ACC112 (cell line): ENCODE data around the gene PER3.

Experiments
- H2AFZ ChIP-seq: fragments of 200-600 bp; sonication (generic); one replicate; pipeline ENCODE4 v1.6.0; 2017; ENCODE audit warnings: antibody characterized with exemption, low read length; ENCODE audit not compliant: unreplicated experiment
- H3K27ac ChIP-seq: fragments of 200-600 bp; sonication (generic); 2 replicates; pipeline ENCODE4 v1.5.1; 2014; ENCODE audit warnings: low read depth, mild to moderate bottlenecking, antibody characterized with exemption, low read length, moderate library complexity
- H3K27me3 ChIP-seq: fragments of 200-600 bp; sonication (generic); 2 replicates; pipeline ENCODE4 v1.6.1; 2014; ENCODE audit warnings: mild to moderate bottlenecking, antibody characterized with exemption, low read length, moderate library complexity, mixed read lengths; ENCODE audit not compliant: insufficient read depth
- H3K36me3 ChIP-seq: fragments of 200-600 bp; sonication (generic); 2 replicates; pipeline ENCODE4 v1.6.1; 2016; ENCODE audit warnings: mild to moderate bottlenecking, antibody characterized with exemption, low read length, moderate library complexity, mixed read lengths; ENCODE audit not compliant: insufficient read depth
- H3K4me1 ChIP-seq: fragments of 200-600 bp; sonication (generic); one replicate; pipeline ENCODE4 v1.6.1; 2016; ENCODE audit warnings: low read length, mixed read lengths; ENCODE audit not compliant: insufficient read depth, unreplicated experiment, control insufficient read depth
- H3K4me3 ChIP-seq: fragments of 200-600 bp; sonication (generic); 2 replicates; pipeline ENCODE4 v1.5.1; 2014; ENCODE audit warnings: mild to moderate bottlenecking, low read depth, low read length
- H3K79me2 ChIP-seq: fragments of 200-600 bp; sonication (generic); one replicate; pipeline ENCODE4 v1.6.0; 2016; ENCODE audit warnings: low read length; ENCODE audit not compliant: control insufficient read depth, unreplicated experiment, insufficient read depth

Gene PER3

GRCh38 chr1:7865978-7866377 is 81.9 kb downstream of the PER3 start:
- no peaks in the 10 kb centered on the region for H3K27me3 ChIP-seq
- no peaks in the 10 kb centered on the region for H3K4me1 ChIP-seq
- no peaks in the 10 kb centered on the region for H3K79me2 ChIP-seq
- H3K27ac ChIP-seq = no peak overlapping the region
- H3K4me3 ChIP-seq = no peak overlapping the region
- no peak overlapping the region for H2AFZ ChIP-seq
- no peaks in the 10 kb centered on the region for H3K36me3 ChIP-seq

DNA sequence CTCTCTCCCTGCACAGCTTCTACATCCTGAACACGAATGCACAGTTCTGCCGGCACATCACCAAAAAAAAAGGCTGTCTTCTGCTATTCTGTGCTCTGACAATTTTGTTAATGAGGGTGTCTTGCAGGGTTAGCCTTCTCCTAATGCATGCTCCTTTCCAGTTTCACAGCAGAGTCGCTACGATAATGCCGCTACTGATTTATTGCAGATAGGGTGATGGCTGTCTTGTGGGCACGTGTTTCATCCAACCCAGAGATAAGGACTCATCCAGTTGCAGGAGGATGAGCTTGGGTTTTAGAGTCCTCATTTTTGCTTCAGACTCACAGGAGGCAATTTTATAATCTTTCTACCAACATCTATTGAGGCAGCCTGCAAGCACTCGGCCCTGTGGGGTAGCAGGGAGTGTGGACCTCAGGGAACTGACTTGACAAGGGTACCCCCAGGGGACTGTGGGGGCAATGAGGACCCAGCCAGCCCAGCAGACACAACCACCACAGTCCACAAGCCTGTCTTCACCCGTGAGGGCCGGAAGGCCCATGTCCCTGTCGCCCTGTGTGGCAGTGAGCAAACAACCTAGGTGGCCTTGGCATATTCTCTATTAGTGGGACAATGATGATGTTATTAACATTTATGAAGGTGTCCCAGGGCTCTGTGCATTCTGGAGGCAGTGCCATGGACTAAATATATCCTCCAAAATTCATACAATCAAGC is 84.1 kb downstream of the PER3 start:
- H3K79me2 ChIP-seq = no peaks in the 10 kb centered on the region
- no peak overlapping the region for H2AFZ ChIP-seq

GRCh38 chr1:7869136-7869920 is 85.2 kb downstream of the PER3 start:
- no peak overlapping the region for H3K27ac ChIP-seq
- H3K27me3 ChIP-seq = no peaks in the 10 kb centered on the region; the same call in 1 of the 2 replicates
- no peaks in the 10 kb centered on the region for H3K79me2 ChIP-seq
- H2AFZ ChIP-seq = no peak overlapping the region
- H3K36me3 ChIP-seq = no peaks in the 10 kb centered on the region
- H3K4me3 ChIP-seq = no peak overlapping the region
- H3K4me1 ChIP-seq = no peaks in the 10 kb centered on the region

More for the DNA sequence above, 84.1 kb downstream of the PER3 start:
- Histone ChIP-seq H3K27me3 (no peaks in the 10 kb centered on the region; the same call in 1 of the 2 replicates), H3K4me1 (no peaks in the 10 kb centered on the region), H3K4me3 (no peak overlapping the region), H3K27ac (no peak overlapping the region), H3K36me3 (no peaks in the 10 kb centered on the region)

DNA sequence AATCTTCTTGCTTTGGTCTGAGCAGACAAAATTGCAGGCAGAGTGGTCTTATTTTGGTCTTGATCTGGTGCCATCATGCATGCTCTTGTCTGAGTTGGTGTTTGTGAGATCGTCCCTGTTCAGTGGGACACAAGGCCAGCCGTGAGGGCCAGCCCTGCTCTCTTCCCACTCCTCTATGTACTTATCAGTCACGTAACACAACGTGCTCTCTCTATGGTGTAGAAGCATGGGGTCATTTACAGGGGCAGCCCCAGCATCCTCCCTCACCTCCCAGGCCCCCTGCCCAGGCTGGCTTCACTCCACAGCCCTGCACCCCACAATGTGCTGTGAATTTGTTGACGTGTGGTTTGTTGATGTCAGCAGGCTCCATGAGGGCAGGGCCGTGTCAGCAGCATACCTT is 87.0 kb downstream of the PER3 start:
- Histone ChIP-seq H3K27ac (no peak overlapping the region), H3K4me1 (no peaks in the 10 kb centered on the region), H3K79me2 (no peaks in the 10 kb centered on the region), H3K36me3 (no peaks in the 10 kb centered on the region), H3K27me3 (no peaks in the 10 kb centered on the region; the same call in 1 of the 2 replicates), H2AFZ (no peak overlapping the region), H3K4me3 (no peak overlapping the region)

DNA sequence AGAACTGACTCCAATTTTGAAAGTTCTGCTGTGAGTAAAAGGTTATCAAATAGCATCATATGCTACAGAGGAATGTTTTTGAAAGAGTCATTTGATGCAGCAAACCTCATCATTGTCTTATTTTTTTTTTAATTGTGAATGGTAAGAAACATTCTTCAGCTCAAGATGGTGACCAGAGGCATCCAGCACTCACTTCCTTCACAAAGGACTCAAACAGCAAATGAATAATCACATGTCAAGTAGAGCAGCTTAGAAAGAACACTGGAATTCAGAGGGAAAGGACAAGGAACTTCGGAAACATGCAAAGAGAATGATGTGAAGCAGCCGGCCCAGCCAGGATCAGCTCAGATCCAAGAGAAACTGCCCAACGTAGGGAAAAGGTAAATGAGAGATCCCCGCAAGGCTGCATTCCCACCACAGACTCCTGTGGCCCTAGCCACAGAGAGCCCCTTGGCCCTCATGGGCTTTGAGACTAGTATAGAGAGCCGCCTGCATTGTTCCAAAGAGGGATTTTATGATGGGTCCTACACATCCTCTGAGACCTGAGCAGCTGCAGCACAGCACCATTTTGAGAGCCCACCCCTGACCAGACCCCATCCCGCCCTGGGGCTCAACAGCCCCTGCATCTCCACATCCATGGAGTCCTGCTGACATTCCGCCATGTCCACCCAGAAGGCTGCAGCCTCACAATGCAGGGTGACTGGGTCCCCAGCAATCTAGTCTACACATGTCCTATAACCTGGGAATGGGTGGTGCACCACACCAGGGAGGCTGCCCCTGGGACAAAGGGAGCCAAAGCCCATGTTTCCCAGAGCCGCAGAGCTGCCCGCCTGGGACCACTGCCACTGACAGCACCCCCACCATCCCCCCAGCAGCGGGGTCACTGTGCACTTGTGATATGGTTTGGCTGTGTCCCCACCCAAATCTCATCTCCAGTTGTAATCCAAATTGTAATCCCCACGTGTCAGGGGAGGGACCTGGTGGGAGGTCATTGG is 90.0 kb downstream of the PER3 start:
- H3K27me3 ChIP-seq = no peaks in the 10 kb centered on the region; the same call in 1 of the 2 replicates
- no peaks in the 10 kb centered on the region for H3K36me3 ChIP-seq
- no peak overlapping the region for H3K4me3 ChIP-seq
- no peaks in the 10 kb centered on the region for H3K79me2 ChIP-seq
- no peaks in the 10 kb centered on the region for H3K4me1 ChIP-seq
- no peak overlapping the region for H2AFZ ChIP-seq
- no peak overlapping the region for H3K27ac ChIP-seq

DNA sequence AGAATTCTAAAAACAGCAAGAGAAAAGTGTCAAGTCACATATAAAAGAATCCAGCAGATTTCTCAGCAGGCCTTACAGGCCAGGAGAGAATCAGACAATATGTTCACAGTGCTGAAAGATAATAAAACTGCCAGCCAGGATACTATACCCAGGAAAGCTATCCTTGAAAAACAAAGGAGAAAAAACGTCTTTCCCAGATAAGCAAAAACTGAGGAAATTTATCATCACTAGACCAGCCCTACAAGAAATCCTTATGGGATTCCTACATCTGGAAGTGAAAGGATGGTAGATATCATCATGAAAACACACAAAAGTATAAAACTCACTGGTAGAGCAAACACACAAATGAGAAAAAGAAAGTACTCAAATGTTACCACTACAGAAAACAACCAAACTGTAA is 93.9 kb downstream of the PER3 start:
- Histone ChIP-seq H3K79me2 (no peaks in the 10 kb centered on the region), H2AFZ (no peak overlapping the region), H3K27ac (no peak overlapping the region), H3K36me3 (no peaks in the 10 kb centered on the region), H3K4me1 (no peaks in the 10 kb centered on the region), H3K27me3 (peaks cover 9% of the 10 kb centered on the region; the same call in 1 of the 2 replicates), H3K4me3 (no peak overlapping the region)

GRCh38 chr1:7879228-7879627 is 95.1 kb downstream of the PER3 start:
- no peak overlapping the region for H3K27ac ChIP-seq
- no peaks in the 10 kb centered on the region for H3K79me2 ChIP-seq
- no peaks in the 10 kb centered on the region for H3K4me1 ChIP-seq
- H3K36me3 ChIP-seq = no peaks in the 10 kb centered on the region
- H3K27me3 ChIP-seq = peaks cover 9% of the 10 kb centered on the region; the same call in 1 of the 2 replicates
- H3K4me3 ChIP-seq = no peak overlapping the region
- no peak overlapping the region for H2AFZ ChIP-seq

DNA sequence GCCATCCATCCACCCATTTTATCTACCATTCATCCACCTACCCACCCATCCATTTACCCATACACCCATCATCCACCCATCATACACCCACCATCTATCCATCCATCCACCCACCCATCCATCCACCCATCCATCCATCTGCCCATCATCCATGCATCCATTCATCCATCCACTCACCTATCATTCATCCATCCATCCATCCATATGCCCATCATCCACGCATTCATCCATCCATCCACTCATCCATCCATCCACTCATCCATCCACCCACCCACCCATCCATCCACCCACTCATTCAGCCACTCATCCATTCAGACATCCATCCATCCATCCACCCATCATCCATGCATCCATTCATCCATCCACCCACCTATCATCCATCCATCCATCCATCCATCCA is 100.7 kb downstream of the PER3 start:
- peaks cover 16% of the 10 kb centered on the region for H3K27me3 ChIP-seq
- H3K79me2 ChIP-seq = no peaks in the 10 kb centered on the region
- peaks cover 6% of the 10 kb centered on the region for H3K4me1 ChIP-seq
- no peak overlapping the region for H3K27ac ChIP-seq
- H2AFZ ChIP-seq = no peak overlapping the region
- no peak overlapping the region for H3K4me3 ChIP-seq
- H3K36me3 ChIP-seq = no peaks in the 10 kb centered on the region

- H3K36me3 ChIP-seq = no peaks in the 10 kb centered on the region
- no peak overlapping the region for H3K4me3 ChIP-seq
- no peak overlapping the region for H3K27ac ChIP-seq
- H3K79me2 ChIP-seq = no peaks in the 10 kb centered on the region
- H3K4me1 ChIP-seq = peaks cover 6% of the 10 kb centered on the region
- H2AFZ ChIP-seq = no peak overlapping the region
- H3K27me3 ChIP-seq = peaks cover 16% of the 10 kb centered on the region
Observed at GRCh38 chr1:7885513-7886404, 101.7 kb downstream of the PER3 start.
